ENCODE data around the gene SETBP1. TPM values are rescaled to one million over a fixed set of nuclear protein-coding genes. Genes with fewer than 3 reads are reported as not detected.

Gene SETBP1
- total and polyA plus RNA-seq, 2 of the 13 experiments (the other 11 are each of a cell fraction or from before 2014, with no cell fraction given) = 0.18 to 0.65 TPM

DNA sequence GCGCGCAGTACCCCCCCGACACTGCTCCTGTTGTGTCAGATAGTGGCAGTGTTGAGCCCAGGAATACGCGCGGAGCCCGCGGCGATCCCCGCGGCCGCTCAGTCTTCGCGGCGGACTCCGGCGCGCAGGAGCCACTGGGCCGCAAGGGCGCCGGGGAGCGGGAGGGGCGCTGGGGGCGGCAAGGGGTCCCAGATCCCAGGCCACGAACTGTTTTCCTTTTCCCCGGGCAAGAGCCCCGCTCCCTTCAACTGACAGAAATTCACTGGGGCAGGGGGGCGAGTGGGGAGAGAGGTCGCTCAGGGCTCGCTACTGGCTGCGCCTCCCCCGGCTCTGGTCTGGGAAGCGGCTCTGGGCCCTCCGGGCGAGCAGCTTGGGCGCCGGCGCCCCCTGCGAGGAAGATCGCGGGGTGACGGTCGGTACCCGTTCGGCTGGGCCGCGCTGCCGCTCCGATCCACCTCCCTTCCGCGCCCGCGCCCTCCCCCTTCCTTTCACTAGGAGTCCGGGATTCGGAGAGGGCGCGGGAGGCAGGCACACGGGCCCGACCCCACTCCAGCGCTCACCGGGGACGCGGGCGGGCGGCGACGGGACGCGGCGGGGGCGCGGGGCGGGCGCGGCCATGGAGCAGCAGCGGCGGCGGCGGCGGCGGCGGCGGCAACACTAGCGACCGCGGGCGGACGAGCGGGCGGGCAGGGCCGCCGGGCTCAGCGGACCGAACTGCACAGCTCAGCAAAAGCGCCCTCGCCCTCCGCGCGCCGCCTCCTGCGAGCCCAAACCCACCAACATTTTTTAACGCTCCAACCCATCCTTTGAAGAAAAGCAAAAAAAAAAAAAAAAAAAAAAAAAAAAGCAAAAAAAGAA is 1.4 kb upstream of the SETBP1 start (continued):
- TF ChIP-seq, protein P1, sequence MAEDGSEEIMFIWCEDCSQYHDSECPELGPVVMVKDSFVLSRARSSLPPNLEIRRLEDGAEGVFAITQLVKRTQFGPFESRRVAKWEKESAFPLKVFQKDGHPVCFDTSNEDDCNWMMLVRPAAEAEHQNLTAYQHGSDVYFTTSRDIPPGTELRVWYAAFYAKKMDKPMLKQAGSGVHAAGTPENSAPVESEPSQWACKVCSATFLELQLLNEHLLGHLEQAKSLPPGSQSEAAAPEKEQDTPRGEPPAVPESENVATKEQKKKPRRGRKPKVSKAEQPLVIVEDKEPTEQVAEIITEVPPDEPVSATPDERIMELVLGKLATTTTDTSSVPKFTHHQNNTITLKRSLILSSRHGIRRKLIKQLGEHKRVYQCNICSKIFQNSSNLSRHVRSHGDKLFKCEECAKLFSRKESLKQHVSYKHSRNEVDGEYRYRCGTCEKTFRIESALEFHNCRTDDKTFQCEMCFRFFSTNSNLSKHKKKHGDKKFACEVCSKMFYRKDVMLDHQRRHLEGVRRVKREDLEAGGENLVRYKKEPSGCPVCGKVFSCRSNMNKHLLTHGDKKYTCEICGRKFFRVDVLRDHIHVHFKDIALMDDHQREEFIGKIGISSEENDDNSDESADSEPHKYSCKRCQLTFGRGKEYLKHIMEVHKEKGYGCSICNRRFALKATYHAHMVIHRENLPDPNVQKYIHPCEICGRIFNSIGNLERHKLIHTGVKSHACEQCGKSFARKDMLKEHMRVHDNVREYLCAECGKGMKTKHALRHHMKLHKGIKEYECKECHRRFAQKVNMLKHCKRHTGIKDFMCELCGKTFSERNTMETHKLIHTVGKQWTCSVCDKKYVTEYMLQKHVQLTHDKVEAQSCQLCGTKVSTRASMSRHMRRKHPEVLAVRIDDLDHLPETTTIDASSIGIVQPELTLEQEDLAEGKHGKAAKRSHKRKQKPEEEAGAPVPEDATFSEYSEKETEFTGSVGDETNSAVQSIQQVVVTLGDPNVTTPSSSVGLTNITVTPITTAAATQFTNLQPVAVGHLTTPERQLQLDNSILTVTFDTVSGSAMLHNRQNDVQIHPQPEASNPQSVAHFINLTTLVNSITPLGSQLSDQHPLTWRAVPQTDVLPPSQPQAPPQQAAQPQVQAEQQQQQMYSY (CRISPR knock-in tag; IDR thresholded peaks at IDR 0.05) = no peak
- TF ChIP-seq ZNF788 (CRISPR knock-in tag; IDR thresholded peaks at IDR 0.05; ENCODE audit: borderline replicate concordance) (no peak), FOXO1 (CRISPR knock-in tag; IDR thresholded peaks at IDR 0.05) (0 out of 2 replicates have a peak, but pooled peaks have one; percentile 28), ZZZ3 (CRISPR knock-in tag; IDR thresholded peaks at IDR 0.05; ENCODE audit: borderline replicate concordance) (no peak), ZNF263 (CRISPR knock-in tag; IDR thresholded peaks at IDR 0.05) (no peak), NFYC (CRISPR knock-in tag; IDR thresholded peaks at IDR 0.05) (peak; percentile 45; the same call in 1 of the 2 replicates), MTF1 (CRISPR knock-in tag; IDR thresholded peaks at IDR 0.05) (no peak), MAFG (CRISPR knock-in tag; IDR thresholded peaks at IDR 0.05) (no peak), ZNF607 (CRISPR knock-in tag; IDR thresholded peaks at IDR 0.05; ENCODE audit: borderline replicate concordance) (no peak), HOXA9 (CRISPR knock-in tag; IDR thresholded peaks at IDR 0.05; ENCODE audit: borderline replicate concordance) (no peak), NONO (IDR thresholded peaks at IDR 0.05) (no peak), NONO (CRISPR knock-in tag; conservative IDR thresholded peaks at IDR 0.05) (no peak), PAX8 (CRISPR knock-in tag; IDR thresholded peaks at IDR 0.05; ENCODE audit: borderline replicate concordance) (no peak), ZNF547 (CRISPR knock-in tag; IDR thresholded peaks at IDR 0.05) (0 out of 2 replicates have a peak, but pooled peaks have one; percentile 40), ESRRA (CRISPR knock-in tag; IDR thresholded peaks at IDR 0.05; ENCODE audit: low read depth) (no peak), ZC3H4 (CRISPR knock-in tag; IDR thresholded peaks at IDR 0.05; ENCODE audit: borderline replicate concordance) (no peak), RAD51 (IDR thresholded peaks at IDR 0.05; ENCODE audit: borderline replicate concordance) (no peak), POLR2A (IDR thresholded peaks at IDR 0.05; ENCODE audit: insufficient read depth in 1 of 2, low read depth in 2 of 2, low read length in 2 of 2) (no peak), NFIB (CRISPR knock-in tag; IDR thresholded peaks at IDR 0.05; ENCODE audit: borderline replicate concordance) (no peak)
- TF ChIP-seq, protein P2, sequence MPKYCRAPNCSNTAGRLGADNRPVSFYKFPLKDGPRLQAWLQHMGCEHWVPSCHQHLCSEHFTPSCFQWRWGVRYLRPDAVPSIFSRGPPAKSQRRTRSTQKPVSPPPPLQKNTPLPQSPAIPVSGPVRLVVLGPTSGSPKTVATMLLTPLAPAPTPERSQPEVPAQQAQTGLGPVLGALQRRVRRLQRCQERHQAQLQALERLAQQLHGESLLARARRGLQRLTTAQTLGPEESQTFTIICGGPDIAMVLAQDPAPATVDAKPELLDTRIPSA (CRISPR knock-in tag; IDR thresholded peaks at IDR 0.05; ENCODE audit: borderline replicate concordance) = no peak
- TF ChIP-seq, protein P3, sequence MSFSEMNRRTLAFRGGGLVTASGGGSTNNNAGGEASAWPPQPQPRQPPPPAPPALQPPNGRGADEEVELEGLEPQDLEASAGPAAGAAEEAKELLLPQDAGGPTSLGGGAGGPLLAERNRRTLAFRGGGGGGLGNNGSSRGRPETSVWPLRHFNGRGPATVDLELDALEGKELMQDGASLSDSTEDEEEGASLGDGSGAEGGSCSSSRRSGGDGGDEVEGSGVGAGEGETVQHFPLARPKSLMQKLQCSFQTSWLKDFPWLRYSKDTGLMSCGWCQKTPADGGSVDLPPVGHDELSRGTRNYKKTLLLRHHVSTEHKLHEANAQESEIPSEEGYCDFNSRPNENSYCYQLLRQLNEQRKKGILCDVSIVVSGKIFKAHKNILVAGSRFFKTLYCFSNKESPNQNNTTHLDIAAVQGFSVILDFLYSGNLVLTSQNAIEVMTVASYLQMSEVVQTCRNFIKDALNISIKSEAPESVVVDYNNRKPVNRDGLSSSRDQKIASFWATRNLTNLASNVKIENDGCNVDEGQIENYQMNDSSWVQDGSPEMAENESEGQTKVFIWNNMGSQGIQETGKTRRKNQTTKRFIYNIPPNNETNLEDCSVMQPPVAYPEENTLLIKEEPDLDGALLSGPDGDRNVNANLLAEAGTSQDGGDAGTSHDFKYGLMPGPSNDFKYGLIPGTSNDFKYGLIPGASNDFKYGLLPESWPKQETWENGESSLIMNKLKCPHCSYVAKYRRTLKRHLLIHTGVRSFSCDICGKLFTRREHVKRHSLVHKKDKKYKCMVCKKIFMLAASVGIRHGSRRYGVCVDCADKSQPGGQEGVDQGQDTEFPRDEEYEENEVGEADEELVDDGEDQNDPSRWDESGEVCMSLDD (CRISPR knock-in tag; IDR thresholded peaks at IDR 0.05; ENCODE audit: borderline replicate concordance) = no peak
- TF ChIP-seq, protein P4, sequence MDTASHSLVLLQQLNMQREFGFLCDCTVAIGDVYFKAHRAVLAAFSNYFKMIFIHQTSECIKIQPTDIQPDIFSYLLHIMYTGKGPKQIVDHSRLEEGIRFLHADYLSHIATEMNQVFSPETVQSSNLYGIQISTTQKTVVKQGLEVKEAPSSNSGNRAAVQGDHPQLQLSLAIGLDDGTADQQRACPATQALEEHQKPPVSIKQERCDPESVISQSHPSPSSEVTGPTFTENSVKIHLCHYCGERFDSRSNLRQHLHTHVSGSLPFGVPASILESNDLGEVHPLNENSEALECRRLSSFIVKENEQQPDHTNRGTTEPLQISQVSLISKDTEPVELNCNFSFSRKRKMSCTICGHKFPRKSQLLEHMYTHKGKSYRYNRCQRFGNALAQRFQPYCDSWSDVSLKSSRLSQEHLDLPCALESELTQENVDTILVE (CRISPR knock-in tag; IDR thresholded peaks at IDR 0.05) = no peak
